ENCODE data around the gene CGREF1. TPM values are rescaled to one million over a fixed set of nuclear protein-coding genes. Genes with fewer than 3 reads are reported as not detected.

Gene CGREF1
- total RNA-seq, 1 experiment from 2014 or later = 18.7 TPM

DNA sequence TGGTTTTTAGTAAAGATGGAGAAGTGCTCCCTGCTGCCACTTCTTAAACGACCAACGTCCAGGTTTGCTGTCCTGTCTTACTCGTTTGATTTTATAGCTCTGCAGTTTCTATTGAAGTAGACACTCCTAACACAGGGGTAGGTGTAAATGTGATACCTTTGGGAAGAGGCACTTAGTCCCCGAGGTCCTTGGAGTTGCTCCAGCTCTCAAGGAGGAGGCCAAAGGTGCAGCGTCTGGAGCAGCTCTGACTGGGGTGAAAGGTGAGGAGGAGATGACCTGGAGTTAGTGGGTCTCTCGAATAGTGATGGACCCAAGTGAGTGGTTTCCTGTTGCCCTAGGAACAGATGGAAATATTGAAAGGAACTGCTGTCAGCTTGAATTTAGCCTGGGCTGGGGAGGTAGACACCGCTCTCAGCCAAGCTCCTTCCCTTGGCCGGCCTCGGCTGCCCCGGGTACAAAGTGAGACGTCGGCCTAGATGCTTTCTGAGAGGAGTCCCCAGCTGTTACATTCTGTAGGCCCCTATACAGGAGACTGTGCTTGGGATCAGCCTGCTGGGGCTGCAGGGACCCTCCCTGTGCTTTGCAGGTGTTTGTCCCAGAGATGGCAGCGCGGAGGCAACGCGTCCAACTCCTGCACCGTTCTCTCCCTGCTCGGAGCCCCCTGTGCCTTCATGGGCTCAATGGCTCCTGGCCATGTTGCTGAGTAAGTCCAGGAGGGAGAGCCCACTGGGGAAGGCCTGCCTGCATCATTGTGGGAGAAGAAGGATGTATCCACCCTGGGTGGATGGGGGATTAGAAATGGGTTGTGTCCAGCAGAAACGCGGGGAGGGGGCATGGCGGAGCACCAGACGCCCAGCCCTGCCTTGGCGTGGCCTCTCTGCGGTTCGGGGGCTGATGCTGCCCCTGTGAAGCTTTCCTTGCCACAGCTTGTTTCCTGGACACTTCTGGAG lies 26.9 kb downstream of the CGREF1 start:
- H3K9me2 ChIP-seq (replicated peaks; ENCODE audit: low read length) = no peaks in the 10 kb centered on the region
- no peak for DNase-seq
- H3K4me2 ChIP-seq (ENCODE audit: low read length) = no peak overlapping the region
- ChIA-PET POLR2A (ENCODE audit: unreplicated experiment) (interaction anchor here (0.6 kb wide), 1 partner anchor 111 kb away, joined by 11 read pairs; no protein-coding TSS in a partner anchor), CTCF (no interaction called here)
- no peaks in the 10 kb centered on the region for H3K36me3 ChIP-seq (ENCODE audit: low read depth, low read length)
- H3K27ac ChIP-seq (ENCODE audit: low read length) = no peak overlapping the region
- no peak overlapping the region for H2AFZ ChIP-seq (ENCODE audit: low read length)
- no peaks in the 10 kb centered on the region for H3F3A ChIP-seq (ENCODE audit: low read length, unreplicated experiment)
- no TSS peak for BruUV-seq (replicated peaks)
- no peaks in the 10 kb centered on the region for H3K27me3 ChIP-seq (ENCODE audit: low read length)
- no peak for ATAC-seq
- H3K4me1 ChIP-seq (ENCODE audit: insufficient read depth, low read length) = peaks cover 8% of the 10 kb centered on the region; the same call in 1 of the 2 replicates
- TF ChIP-seq, protein P1, sequence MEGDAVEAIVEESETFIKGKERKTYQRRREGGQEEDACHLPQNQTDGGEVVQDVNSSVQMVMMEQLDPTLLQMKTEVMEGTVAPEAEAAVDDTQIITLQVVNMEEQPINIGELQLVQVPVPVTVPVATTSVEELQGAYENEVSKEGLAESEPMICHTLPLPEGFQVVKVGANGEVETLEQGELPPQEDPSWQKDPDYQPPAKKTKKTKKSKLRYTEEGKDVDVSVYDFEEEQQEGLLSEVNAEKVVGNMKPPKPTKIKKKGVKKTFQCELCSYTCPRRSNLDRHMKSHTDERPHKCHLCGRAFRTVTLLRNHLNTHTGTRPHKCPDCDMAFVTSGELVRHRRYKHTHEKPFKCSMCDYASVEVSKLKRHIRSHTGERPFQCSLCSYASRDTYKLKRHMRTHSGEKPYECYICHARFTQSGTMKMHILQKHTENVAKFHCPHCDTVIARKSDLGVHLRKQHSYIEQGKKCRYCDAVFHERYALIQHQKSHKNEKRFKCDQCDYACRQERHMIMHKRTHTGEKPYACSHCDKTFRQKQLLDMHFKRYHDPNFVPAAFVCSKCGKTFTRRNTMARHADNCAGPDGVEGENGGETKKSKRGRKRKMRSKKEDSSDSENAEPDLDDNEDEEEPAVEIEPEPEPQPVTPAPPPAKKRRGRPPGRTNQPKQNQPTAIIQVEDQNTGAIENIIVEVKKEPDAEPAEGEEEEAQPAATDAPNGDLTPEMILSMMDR (conservative IDR thresholded peaks at IDR 0.05; ENCODE audit: low read depth, low read length) = no peak
- TF ChIP-seq EZH2phosphoT487 (IDR thresholded peaks at IDR 0.05; ENCODE audit: borderline replicate concordance, low read length) = no peak
- no peaks in the 10 kb centered on the region for H4K20me1 ChIP-seq (ENCODE audit: low read length)
- H3K79me2 ChIP-seq (ENCODE audit: low read length) = no peaks in the 10 kb centered on the region
- H3K4me3 ChIP-seq (ENCODE audit: low read length) = no peak overlapping the region
- H3K9ac ChIP-seq (ENCODE audit: low read length) = no peak overlapping the region
- intact Hi-C loops (cut with micrococcal nuclease) = no loop called here
- no peaks in the 10 kb centered on the region for H3K9me3 ChIP-seq (ENCODE audit: low read length)

GRCh38 chr2:27089111-27089954 lies 29.6 kb downstream of the CGREF1 start:
- intact Hi-C loops (cut with micrococcal nuclease) = no loop called here
- POLR2A ChIA-PET (ENCODE audit: unreplicated experiment) = no interaction called here
- Histone ChIP-seq H3F3A (ENCODE audit: low read length, unreplicated experiment) (no peaks in the 10 kb centered on the region), H3K79me2 (ENCODE audit: low read length) (no peaks in the 10 kb centered on the region), H3K36me3 (ENCODE audit: low read depth, low read length) (no peaks in the 10 kb centered on the region), H3K4me3 (ENCODE audit: low read length) (no peak overlapping the region), H3K9me3 (ENCODE audit: low read length) (no peaks in the 10 kb centered on the region), H3K4me2 (ENCODE audit: low read length) (no peak overlapping the region), H3K9me2 (replicated peaks; ENCODE audit: low read length) (no peaks in the 10 kb centered on the region), H3K27ac (ENCODE audit: low read length) (no peak overlapping the region), H3K27me3 (ENCODE audit: low read length) (no peaks in the 10 kb centered on the region), H2AFZ (ENCODE audit: low read length) (no peak overlapping the region), H4K20me1 (ENCODE audit: low read length) (no peaks in the 10 kb centered on the region), H3K4me1 (ENCODE audit: insufficient read depth, low read length) (peaks cover 14% of the 10 kb centered on the region; the same call in 1 of the 2 replicates), H3K9ac (ENCODE audit: low read length) (no peak overlapping the region)
- DNase-seq (no peak), ATAC-seq (no peak)
- CTCF ChIA-PET = interaction anchor here (0.7 kb wide), 1 partner anchor 167 kb away, joined by 3 read pairs; no protein-coding TSS in a partner anchor
- no peak for TF ChIP-seq EZH2 (IDR thresholded peaks at IDR 0.05; ENCODE audit: low read length, unreplicated experiment)
- no TSS peak for BruUV-seq (replicated peaks)

DNA sequence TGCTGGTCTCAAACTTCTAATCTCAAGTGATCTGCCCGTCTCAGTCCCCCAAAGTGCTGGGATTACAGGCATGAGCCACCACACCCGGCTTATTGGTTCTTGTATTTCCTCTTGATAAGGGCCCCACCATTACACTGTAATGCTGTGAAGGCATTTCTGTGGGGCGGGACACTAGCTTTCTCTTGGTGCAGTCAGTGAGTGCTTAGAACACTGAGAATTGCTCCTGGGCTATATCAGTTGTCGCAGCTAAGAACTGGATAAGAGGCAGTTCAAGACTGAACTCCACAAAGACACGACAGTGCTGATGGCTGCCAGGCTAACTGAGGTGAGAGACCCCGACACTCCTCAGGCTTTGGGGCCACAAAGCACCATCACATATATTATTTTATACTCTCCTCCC lies 30.3 kb downstream of the CGREF1 start:
- no peak overlapping the region for H3K9ac ChIP-seq (ENCODE audit: low read length)
- no peak overlapping the region for H3K27ac ChIP-seq (ENCODE audit: low read length)
- no peaks in the 10 kb centered on the region for H3K9me2 ChIP-seq (replicated peaks; ENCODE audit: low read length)
- no peaks in the 10 kb centered on the region for H4K20me1 ChIP-seq (ENCODE audit: low read length)
- no peaks in the 10 kb centered on the region for H3K79me2 ChIP-seq (ENCODE audit: low read length)
- no peaks in the 10 kb centered on the region for H3K27me3 ChIP-seq (ENCODE audit: low read length)
- intact Hi-C loops (cut with micrococcal nuclease) = no loop called here
- H3K4me1 ChIP-seq (ENCODE audit: insufficient read depth, low read length) = peaks cover 14% of the 10 kb centered on the region; the same call in 1 of the 2 replicates
- no peaks in the 10 kb centered on the region for H3F3A ChIP-seq (ENCODE audit: low read length, unreplicated experiment)
- CTCF ChIA-PET = no interaction called here
- POLR2A ChIA-PET (ENCODE audit: unreplicated experiment) = no interaction called here
- no peak overlapping the region for H3K4me2 ChIP-seq (ENCODE audit: low read length)
- ATAC-seq (no peak), DNase-seq (no peak)
- H2AFZ ChIP-seq (ENCODE audit: low read length) = no peak overlapping the region
- no peak overlapping the region for H3K4me3 ChIP-seq (ENCODE audit: low read length)
- no peaks in the 10 kb centered on the region for H3K36me3 ChIP-seq (ENCODE audit: low read depth, low read length)
- H3K9me3 ChIP-seq (ENCODE audit: low read length) = no peaks in the 10 kb centered on the region
- no peak for TF ChIP-seq EZH2 (IDR thresholded peaks at IDR 0.05; ENCODE audit: low read length, unreplicated experiment)
- TF ChIP-seq, protein P1 (conservative IDR thresholded peaks at IDR 0.05; ENCODE audit: low read depth, low read length) = no peak
- no peak for TF ChIP-seq EZH2phosphoT487 (IDR thresholded peaks at IDR 0.05; ENCODE audit: borderline replicate concordance, low read length)
- no TSS peak for BruUV-seq (replicated peaks)

Measured in PC-3 (cell line).